ENCODE measurements around the gene LOXHD1.

- TF ChIP-seq, protein P1, sequence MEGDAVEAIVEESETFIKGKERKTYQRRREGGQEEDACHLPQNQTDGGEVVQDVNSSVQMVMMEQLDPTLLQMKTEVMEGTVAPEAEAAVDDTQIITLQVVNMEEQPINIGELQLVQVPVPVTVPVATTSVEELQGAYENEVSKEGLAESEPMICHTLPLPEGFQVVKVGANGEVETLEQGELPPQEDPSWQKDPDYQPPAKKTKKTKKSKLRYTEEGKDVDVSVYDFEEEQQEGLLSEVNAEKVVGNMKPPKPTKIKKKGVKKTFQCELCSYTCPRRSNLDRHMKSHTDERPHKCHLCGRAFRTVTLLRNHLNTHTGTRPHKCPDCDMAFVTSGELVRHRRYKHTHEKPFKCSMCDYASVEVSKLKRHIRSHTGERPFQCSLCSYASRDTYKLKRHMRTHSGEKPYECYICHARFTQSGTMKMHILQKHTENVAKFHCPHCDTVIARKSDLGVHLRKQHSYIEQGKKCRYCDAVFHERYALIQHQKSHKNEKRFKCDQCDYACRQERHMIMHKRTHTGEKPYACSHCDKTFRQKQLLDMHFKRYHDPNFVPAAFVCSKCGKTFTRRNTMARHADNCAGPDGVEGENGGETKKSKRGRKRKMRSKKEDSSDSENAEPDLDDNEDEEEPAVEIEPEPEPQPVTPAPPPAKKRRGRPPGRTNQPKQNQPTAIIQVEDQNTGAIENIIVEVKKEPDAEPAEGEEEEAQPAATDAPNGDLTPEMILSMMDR (IDR thresholded peaks at IDR 0.05): no peak
- TF ChIP-seq EZH2 (IDR thresholded peaks at IDR 0.05; ENCODE audit: borderline replicate concordance, insufficient read depth, low read depth, low read length, poor library complexity, severe bottlenecking): no peak
These were observed 28.8 kb downstream of the LOXHD1 start for GRCh38 chr18:46628206-46628605.

Measured in B cell (primary cell).